ENCODE measurements around the gene GDPD4.

GDPD4 gene

GRCh38 chr11:77205467-77206263 is 95.8 kb downstream of the GDPD4 start:
- DNase-seq (ENCODE audit: low spot score) = no peak

GRCh38 chr11:77204754-77205466 is 96.6 kb downstream of the GDPD4 start:
- DNase-seq (ENCODE audit: low spot score) = no peak

- no peak for DNase-seq (ENCODE audit: low spot score)
These were observed 97.4 kb downstream of the GDPD4 start for GRCh38 chr11:77203901-77204753.

GRCh38 chr11:77202941-77203900 is 98.3 kb downstream of the GDPD4 start:
- DNase-seq (ENCODE audit: low spot score) = no peak

- DNase-seq (ENCODE audit: low spot score) = no peak
These were observed 99.3 kb downstream of the GDPD4 start for GRCh38 chr11:77201991-77202841.

- no peak for DNase-seq (ENCODE audit: low spot score)
These were observed 100.1 kb downstream of the GDPD4 start for GRCh38 chr11:77201370-77201769.

GRCh38 chr11:77200351-77201268 is 100.9 kb downstream of the GDPD4 start:
- DNase-seq (ENCODE audit: low spot score) = no peak

GRCh38 chr11:77199137-77199745 is 102.2 kb downstream of the GDPD4 start:
- DNase-seq (ENCODE audit: low spot score) = no peak

- DNase-seq (ENCODE audit: low spot score) = no peak
These were observed 103.0 kb downstream of the GDPD4 start for GRCh38 chr11:77198440-77198849.

- no peak for DNase-seq (ENCODE audit: low spot score)
These were observed 103.7 kb downstream of the GDPD4 start for GRCh38 chr11:77197626-77198320.

- DNase-seq (ENCODE audit: low spot score) = no peak
These were observed 104.5 kb downstream of the GDPD4 start for GRCh38 chr11:77196961-77197360.

GRCh38 chr11:77195071-77195755 is 106.3 kb downstream of the GDPD4 start:
- no peak for DNase-seq (ENCODE audit: low spot score)

- no peak for DNase-seq (ENCODE audit: low spot score)
These were observed 107.3 kb downstream of the GDPD4 start for GRCh38 chr11:77193911-77194830.

- DNase-seq (ENCODE audit: low spot score) = no peak
These were observed 108.3 kb downstream of the GDPD4 start for GRCh38 chr11:77193167-77193566.

GRCh38 chr11:77191823-77192495 is 109.5 kb downstream of the GDPD4 start:
- peak; percentile 77 for DNase-seq (ENCODE audit: low spot score)

- no peak for DNase-seq (ENCODE audit: low spot score)
These were observed 110.1 kb downstream of the GDPD4 start for GRCh38 chr11:77191429-77191822.
